ENCODE measurements around the gene NCR2.

DNA sequence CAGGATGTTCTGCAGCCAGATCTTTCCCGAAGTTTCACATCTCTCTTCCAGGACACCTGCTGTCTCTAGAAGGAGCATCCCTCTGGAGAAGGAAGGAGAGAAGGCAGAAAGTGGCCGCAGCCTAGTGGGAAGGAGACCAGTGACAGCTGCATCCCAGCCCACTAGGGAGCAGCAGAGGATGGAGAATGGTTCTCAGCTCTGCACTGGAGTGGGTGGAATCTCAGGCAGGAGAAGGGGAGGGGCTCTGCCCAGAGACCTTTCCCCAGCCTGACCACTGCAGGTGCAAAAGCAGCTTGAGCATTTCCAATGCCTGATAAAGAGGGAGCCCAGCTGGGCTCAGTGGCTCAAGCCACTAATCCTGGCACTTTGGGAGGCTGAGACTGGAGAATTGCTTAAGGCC lies 32.3 kb downstream of the NCR2 start:
- TF ChIP-seq EZH2 (IDR thresholded peaks at IDR 0.05) (no peak), POLR2AphosphoS5 (IDR thresholded peaks at IDR 0.05; ENCODE audit: borderline replicate concordance, low read depth, low read length) (no peak), FOXP2 (optimal IDR thresholded peaks at IDR 0.05; ENCODE audit: control extremely low read depth, extremely low read length, insufficient read depth) (peak; percentile 24)

Data from SK-N-MC (cell line).